HAP-1 (cell line): Measurements from ENCODE around the gene GALR1.

ENCODE experiments used
- DNase-seq, 2 experiments: peaks; one replicate each; pipeline ENCODE4 v3.0.0-alpha.2; 2016 to 2020; ENCODE audit warnings: low spot score in 2 of 2
- H3K27me3 ChIP-seq: fragments of 250-450 bp; sonication (Bioruptor Pico); 2 replicates; pipeline ENCODE4 v1.5.1; 2020; ENCODE audit warnings: low read depth, mild to moderate bottlenecking, moderate library complexity
- H3K36me3 ChIP-seq: fragments of 250-450 bp; sonication (Bioruptor Pico); replicated peaks from 2 replicates; pipeline ENCODE4 v1.5.1; 2020; ENCODE audit warnings: mild to moderate bottlenecking
- H3K4me1 ChIP-seq: fragments of 250-450 bp; sonication (Bioruptor Pico); 2 replicates; pipeline ENCODE4 v1.5.1; 2020; ENCODE audit warnings: mild to moderate bottlenecking
- H3K4me3 ChIP-seq: fragments of 250-450 bp; sonication (Bioruptor Pico); 2 replicates; pipeline ENCODE4 v1.5.1; 2020; ENCODE audit warnings: mild to moderate bottlenecking, moderate library complexity
- H3K9me3 ChIP-seq: fragments of 250-450 bp; sonication (Bioruptor Pico); 2 replicates; pipeline ENCODE4 v1.5.1; 2020; ENCODE audit warnings: mild to moderate bottlenecking, moderate library complexity
- in situ Hi-C: fragments of 300-500 bp; cut with MboI; formaldehyde crosslinking; loops from 3 replicates; pipeline ENCODE4 v1.14.3; 2020; ENCODE audit warnings: low sequenced_read_pairs, inconsistent platforms, mixed read lengths

The GALR1 gene

DNA sequence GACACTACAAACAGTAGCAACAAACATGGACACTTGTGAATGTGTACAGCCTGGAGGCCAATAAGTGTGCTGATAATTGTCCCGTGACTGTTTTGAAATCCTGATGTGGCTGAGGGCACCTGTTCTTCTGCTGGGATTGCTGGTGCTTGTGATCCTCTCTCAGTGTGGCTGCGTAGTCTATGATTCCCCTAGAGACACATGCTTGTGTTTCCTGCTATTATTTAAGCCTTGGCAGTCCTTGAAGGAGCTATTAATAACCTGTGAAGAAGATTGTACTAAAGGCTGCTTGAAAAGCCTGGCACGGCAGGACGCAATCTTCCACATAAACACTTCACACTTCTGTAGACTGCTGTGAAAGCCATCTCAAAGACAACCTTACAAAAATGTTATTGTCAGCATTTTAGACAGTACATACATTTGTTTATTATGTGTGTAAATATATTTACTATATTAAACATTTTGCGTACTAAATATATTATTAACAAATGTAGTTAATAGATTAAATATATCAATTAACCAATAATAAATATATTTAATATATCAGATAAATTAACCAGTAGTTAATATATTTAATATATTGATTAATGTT lies 71.4 kb downstream of the GALR1 start:
- in situ Hi-C loops: no loop called here
- Histone ChIP-seq H3K4me1 (no peaks in the 10 kb centered on the region), H3K4me3 (no peak overlapping the region), H3K9me3 (no peaks in the 10 kb centered on the region), H3K27me3 (no peaks in the 10 kb centered on the region), H3K36me3 (no peaks in the 10 kb centered on the region)
- DNase-seq: no peak

- DNase-seq: no peak
- Histone ChIP-seq H3K4me1 (no peaks in the 10 kb centered on the region), H3K4me3 (no peak overlapping the region), H3K27me3 (no peaks in the 10 kb centered on the region), H3K36me3 (no peaks in the 10 kb centered on the region), H3K9me3 (no peaks in the 10 kb centered on the region)
- in situ Hi-C loops: no loop called here
Measured at GRCh38 chr18:77321823-77322805, 72.5 kb downstream of the GALR1 start.

DNA sequence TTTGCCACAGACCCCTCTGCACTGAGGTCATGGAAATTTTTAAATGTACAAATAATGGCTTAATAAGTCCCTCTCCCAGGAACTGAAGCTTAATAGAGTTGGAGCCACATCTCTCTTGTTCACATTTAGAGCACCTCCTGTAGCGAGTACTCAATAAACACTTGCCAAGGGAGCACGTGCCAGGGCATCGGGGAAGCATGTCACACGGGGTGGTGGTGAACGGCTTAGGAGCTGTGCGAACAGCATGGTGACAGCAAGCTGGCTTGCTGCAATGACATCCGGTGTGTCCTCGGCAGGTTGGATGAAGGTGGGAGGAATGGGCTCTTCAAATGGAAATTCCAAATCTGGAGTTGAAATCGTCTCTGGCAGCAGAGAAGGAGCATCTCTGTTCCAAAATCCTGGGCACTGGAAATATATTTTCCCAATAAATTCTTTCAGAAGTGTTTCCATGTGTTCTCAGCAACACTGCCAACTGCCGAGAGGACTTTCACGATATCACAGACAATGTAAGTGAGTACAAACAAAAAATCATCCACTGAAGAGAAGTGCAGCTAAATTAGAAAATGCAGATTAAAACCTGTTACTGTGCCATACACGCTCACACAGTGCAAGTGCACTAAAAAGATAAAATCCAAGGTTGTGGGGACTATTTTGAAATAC lies 74.1 kb downstream of the GALR1 start:
- in situ Hi-C loops: no loop called here
- Histone ChIP-seq H3K9me3 (no peaks in the 10 kb centered on the region), H3K36me3 (no peaks in the 10 kb centered on the region), H3K4me1 (no peaks in the 10 kb centered on the region), H3K4me3 (no peak overlapping the region), H3K27me3 (no peaks in the 10 kb centered on the region)
- no peak for DNase-seq
